HepG2 (cell line): ENCODE measurements around the gene AP4S1. TPM values are rescaled to one million over a fixed set of nuclear protein-coding genes. Genes with fewer than 3 reads are reported as not detected.

Experiments
- ATF4 ChIP-seq, 2 experiments: fragments of 450-650 bp in 1 of 2; sonication (generic) in 1 of 2; formaldehyde crosslinking; IDR thresholded peaks; 2 replicates each; pipeline versions ENCODE4 v1.5.0 to v1.8.0; 2020 to 2022; ENCODE audit warnings: mild to moderate bottlenecking in 1 of 2, missing genetic modification reagents in 1 of 2
- ATF7 ChIP-seq, 2 experiments: fragments of 450-650 bp in 1 of 2; sonication (generic) in 1 of 2; formaldehyde crosslinking in 1 of 2; IDR thresholded peaks; 2 replicates each; pipeline versions ENCODE4 v1.4.0 to v1.6.1; 2016 to 2020; ENCODE audit warnings: antibody characterized with exemption in 1 of 2, mild to moderate bottlenecking in 1 of 2, missing genetic modification reagents in 1 of 2
- CBFB ChIP-seq: sonication (generic); formaldehyde crosslinking; IDR thresholded peaks from 2 replicates; pipeline ENCODE4 v1.4.0; 2020; ENCODE audit warnings: missing genetic modification reagents
- CHD4 ChIP-seq: fragments of 200-600 bp; sonication (generic); IDR thresholded peaks from 2 replicates; pipeline ENCODE4 v1.7.0; 2017; ENCODE audit warnings: mild to moderate bottlenecking, low read length, borderline replicate concordance
- HIC2 ChIP-seq: sonication (generic); formaldehyde crosslinking; IDR thresholded peaks from 2 replicates; pipeline ENCODE4 v1.9.0; 2022; ENCODE audit warnings: low read depth, missing genetic modification reagents
- IRX3 ChIP-seq: sonication (generic); formaldehyde crosslinking; IDR thresholded peaks from 2 replicates; pipeline ENCODE4 v1.8.1; 2023; ENCODE audit warnings: mild to moderate bottlenecking, low read depth, missing genetic modification reagents, borderline replicate concordance
- JUNB ChIP-seq: sonication (generic); formaldehyde crosslinking; IDR thresholded peaks from 2 replicates; pipeline ENCODE4 v1.8.0; 2022; ENCODE audit warnings: missing genetic modification reagents, mild to moderate bottlenecking, borderline replicate concordance
- KLF15 ChIP-seq: sonication (generic); formaldehyde crosslinking; IDR thresholded peaks from 2 replicates; pipeline ENCODE4 v1.8.1; 2023; ENCODE audit warnings: borderline replicate concordance, mild to moderate bottlenecking, inconsistent platforms, missing genetic modification reagents, mixed read lengths
- MZF1 ChIP-seq: sonication (generic); formaldehyde crosslinking; IDR thresholded peaks from 2 replicates; pipeline ENCODE4 v1.8.1; 2023; ENCODE audit warnings: mild to moderate bottlenecking, missing genetic modification reagents, borderline replicate concordance
- RXRA ChIP-seq: sonication (generic); formaldehyde crosslinking; IDR thresholded peaks from 2 replicates; pipeline ENCODE4 v1.5.1; 2020; ENCODE audit warnings: missing genetic modification reagents
- SAFB2 ChIP-seq: sonication (generic); formaldehyde crosslinking; IDR thresholded peaks from 2 replicates; pipeline ENCODE4 v1.5.1; 2020; ENCODE audit warnings: missing genetic modification reagents, low read depth, mild to moderate bottlenecking, borderline replicate concordance
- SMARCE1 ChIP-seq: fragments of 450-650 bp; IDR thresholded peaks from 2 replicates; pipeline ENCODE4 v1.6.1; 2017; ENCODE audit warnings: borderline replicate concordance
- SP140L ChIP-seq: sonication (generic); formaldehyde crosslinking; IDR thresholded peaks from 2 replicates; pipeline ENCODE4 v1.4.0; 2020; ENCODE audit warnings: missing genetic modification reagents, borderline replicate concordance
- TBX3 ChIP-seq: fragments of 450-650 bp; IDR thresholded peaks from 2 replicates; pipeline ENCODE4 v1.6.1; 2017; ENCODE audit warnings: antibody characterized with exemption, mild to moderate bottlenecking, inconsistent platforms, borderline replicate concordance
- TFE3 ChIP-seq: IDR thresholded peaks from 2 replicates; pipeline ENCODE4 v1.6.1; 2016
- ZBTB7A ChIP-seq: sonication (generic); formaldehyde crosslinking; IDR thresholded peaks from 2 replicates; pipeline ENCODE4 v1.8.0; 2022; ENCODE audit warnings: mild to moderate bottlenecking, missing genetic modification reagents
- ZFP37 ChIP-seq: sonication (generic); formaldehyde crosslinking; IDR thresholded peaks from 2 replicates; pipeline ENCODE4 v1.4.0; 2020; ENCODE audit warnings: missing genetic modification reagents, borderline replicate concordance
- ZNF121 ChIP-seq: sonication (generic); formaldehyde crosslinking; IDR thresholded peaks from 2 replicates; pipeline ENCODE4 v1.5.0; 2020; ENCODE audit warnings: mild to moderate bottlenecking, missing genetic modification reagents
- ZNF224 ChIP-seq: sonication (generic); formaldehyde crosslinking; IDR thresholded peaks from 2 replicates; pipeline ENCODE4 v1.5.0; 2020; ENCODE audit warnings: mild to moderate bottlenecking, missing genetic modification reagents
- ZNF263 ChIP-seq: sonication (generic); formaldehyde crosslinking; IDR thresholded peaks from 2 replicates; pipeline ENCODE4 v1.4.0; 2020; ENCODE audit warnings: missing genetic modification reagents
- polyA plus RNA-seq, 8 experiments: library from polyadenylated mRNA; depleted of rRNA in 3 of 8; stranded (reverse) in 7 of 8; unstranded in 1 of 8; fragments of >200 nt; fragmentation: Illumina TruSeq in 4 of 8; extraction: Trizol in 4 of 8; gene quantifications; 2 replicates each; pipeline versions ENCODE4 v1.2.1 to v1.2.3, GENCODE V29; 2011 to 2016; ENCODE audit warnings: low read depth in 4 of 8, missing spikeins in 1 of 8, mixed read lengths in 1 of 8; ENCODE audit not compliant: insufficient read depth in 1 of 8
- total RNA-seq, 5 experiments: library from RNA; depleted of rRNA; stranded (reverse); fragments of >200 nt; fragmentation: Illumina TruSeq; extraction: Trizol; gene quantifications; 2 replicates each; pipeline ENCODE4 v1.2.3, GENCODE V29; 2016; ENCODE audit warnings: low read depth in 1 of 5
- TF ChIP-seq, protein P1 (sequence below): sonication (generic); formaldehyde crosslinking; IDR thresholded peaks from 2 replicates; pipeline ENCODE4 v1.5.0; 2020; ENCODE audit warnings: missing genetic modification reagents
- TF ChIP-seq, protein P2 (sequence below): sonication (generic); formaldehyde crosslinking; IDR thresholded peaks from 2 replicates; pipeline ENCODE4 v1.5.0; 2020; ENCODE audit warnings: missing genetic modification reagents

AP4S1 gene
- total and polyA plus RNA-seq, 2 of the 13 experiments (the other 11 are each of a cell fraction or from before 2014, with no cell fraction given): 3.9 to 21.1 TPM

- no peak; a peak in 1 of 4 replicates for TF ChIP-seq ATF4 (CRISPR knock-in tag; IDR thresholded peaks at IDR 0.05)
- 0 out of 2 replicates have a peak, but pooled peaks have one; percentile 56 for TF ChIP-seq IRX3 (CRISPR knock-in tag)
- TF ChIP-seq ZBTB7A (CRISPR knock-in tag): peak; percentile 64; the same call in 1 of the 2 replicates
- no peak; the same call in 1 of the 2 replicates for TF ChIP-seq SAFB2 (CRISPR knock-in tag)
- no peak for TF ChIP-seq HIC2 (CRISPR knock-in tag)
- TF ChIP-seq ZNF121 (CRISPR knock-in tag): peak; percentile 97
- peak; percentile 67; the same call in 1 of the 2 replicates for TF ChIP-seq RXRA (CRISPR knock-in tag)
- no peak for TF ChIP-seq SMARCE1
- TF ChIP-seq KLF15 (CRISPR knock-in tag): no peak; the same call in 1 of the 2 replicates
- TF ChIP-seq, protein P1, sequence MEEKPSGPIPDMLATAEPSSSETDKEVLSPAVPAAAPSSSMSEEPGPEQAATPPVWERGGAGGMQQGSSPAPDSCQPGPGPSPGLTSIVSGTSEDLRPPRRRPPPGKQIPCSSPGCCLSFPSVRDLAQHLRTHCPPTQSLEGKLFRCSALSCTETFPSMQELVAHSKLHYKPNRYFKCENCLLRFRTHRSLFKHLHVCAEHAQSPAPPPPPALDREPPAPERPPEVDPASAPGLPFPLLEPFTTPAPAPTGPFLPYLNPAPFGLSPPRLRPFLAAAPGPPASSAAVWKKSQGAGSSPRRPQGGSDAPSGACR (CRISPR knock-in tag): no peak; the same call in 1 of the 2 replicates
- TF ChIP-seq MZF1: no peak
- no peak for TF ChIP-seq ATF7 (IDR thresholded peaks at IDR 0.05)
- TF ChIP-seq ATF7 (CRISPR knock-in tag; IDR thresholded peaks at IDR 0.05): no peak
- TF ChIP-seq ZNF224 (CRISPR knock-in tag): peak; percentile 86; the same call in 1 of the 2 replicates
- no peak; the same call in 1 of the 2 replicates for TF ChIP-seq CHD4
- no peak for TF ChIP-seq ZNF263 (CRISPR knock-in tag)
- peak; percentile 50; the same call in 1 of the 2 replicates for TF ChIP-seq CBFB (CRISPR knock-in tag)
- peak; percentile 54; the same call in 1 of the 2 replicates for TF ChIP-seq ZFP37 (CRISPR knock-in tag)
- 0 out of 2 replicates have a peak, but pooled peaks have one; percentile 64 for TF ChIP-seq SP140L (CRISPR knock-in tag)
- TF ChIP-seq, protein P2, sequence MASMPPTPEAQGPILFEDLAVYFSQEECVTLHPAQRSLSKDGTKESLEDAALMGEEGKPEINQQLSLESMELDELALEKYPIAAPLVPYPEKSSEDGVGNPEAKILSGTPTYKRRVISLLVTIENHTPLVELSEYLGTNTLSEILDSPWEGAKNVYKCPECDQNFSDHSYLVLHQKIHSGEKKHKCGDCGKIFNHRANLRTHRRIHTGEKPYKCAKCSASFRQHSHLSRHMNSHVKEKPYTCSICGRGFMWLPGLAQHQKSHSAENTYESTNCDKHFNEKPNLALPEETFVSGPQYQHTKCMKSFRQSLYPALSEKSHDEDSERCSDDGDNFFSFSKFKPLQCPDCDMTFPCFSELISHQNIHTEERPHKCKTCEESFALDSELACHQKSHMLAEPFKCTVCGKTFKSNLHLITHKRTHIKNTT (CRISPR knock-in tag): no peak
- TF ChIP-seq TFE3 (CRISPR knock-in tag): peak; percentile 59
- TF ChIP-seq JUNB (CRISPR knock-in tag): no peak
- TF ChIP-seq TBX3: no peak
These were observed 1.2 kb downstream of the AP4S1 start (continued) for GRCh38 chr14:31026450-31027235.
